Nephron (organoid): ENCODE data around the gene RAB40A.
"Not testable (repeated sequence)": the region's sequence is repeated elsewhere in the genome, so short reads cannot be mapped to it uniquely, and the experiment has no call there.

Source experiments
- H3K27ac Mint-ChIP-seq, 3 experiments: 2 replicates each; pipeline ENCODE4 v1.8.0; 2020; ENCODE audit warnings: mixed read lengths in 3 of 3, mild to moderate bottlenecking in 2 of 3, moderate library complexity in 1 of 3
- H3K27me3 Mint-ChIP-seq: 2 replicates; pipeline ENCODE4 v1.8.0; 2021; ENCODE audit warnings: low read depth, mild to moderate bottlenecking, moderate library complexity, mixed read lengths
- H3K36me3 Mint-ChIP-seq: 2 replicates; pipeline ENCODE4 v1.8.0; 2020; ENCODE audit warnings: low read depth, mixed read lengths
- H3K4me1 Mint-ChIP-seq: 2 replicates; pipeline ENCODE4 v1.8.0; 2020; ENCODE audit warnings: mixed read lengths
- H3K4me3 Mint-ChIP-seq, 3 experiments: 2 replicates each; pipeline ENCODE4 v1.8.0; 2020; ENCODE audit warnings: mild to moderate bottlenecking in 3 of 3, mixed read lengths in 3 of 3, moderate library complexity in 2 of 3
- H3K9me3 Mint-ChIP-seq: 2 replicates; pipeline ENCODE4 v1.8.0; 2020; ENCODE audit warnings: mixed read lengths
- CTCF ChIP-seq, 3 experiments: fragments of 200-600 bp; sonication (generic); IDR thresholded peaks; one replicate each; pipeline ENCODE4 v1.5.0; 2021; ENCODE audit warnings: antibody characterized with exemption in 3 of 3; ENCODE audit not compliant: unreplicated experiment in 3 of 3

The RAB40A gene

GRCh38 chrX:103475381-103475780 lies 43.9 kb downstream of the RAB40A start:
- H3K4me1 Mint-ChIP-seq = no peaks in the 10 kb centered on the region
- no peak for TF ChIP-seq CTCF (IDR thresholded peaks at IDR 0.05; ENCODE audit: unreplicated experiment in 3 of 3)

GRCh38 chrX:103469977-103470376 lies 49.3 kb downstream of the RAB40A start:
- not testable (repeated sequence) for H3K4me1 Mint-ChIP-seq, H3K36me3 Mint-ChIP-seq, H3K9me3 Mint-ChIP-seq, H3K27me3 Mint-ChIP-seq, H3K27ac Mint-ChIP-seq, H3K4me3 Mint-ChIP-seq

More at GRCh38 chrX:103475381-103475780, 43.9 kb downstream of the RAB40A start:
- Mint-ChIP-seq H3K36me3 (no peaks in the 10 kb centered on the region), H3K27ac (no peak overlapping the region), H3K4me3 (no peak overlapping the region), H3K27me3 (no peaks in the 10 kb centered on the region), H3K9me3 (no peaks in the 10 kb centered on the region)

- Mint-ChIP-seq H3K4me3 (no peak overlapping the region), H3K36me3 (no peaks in the 10 kb centered on the region), H3K4me1 (peaks cover 4% of the 10 kb centered on the region), H3K27ac (no peak overlapping the region), H3K27me3 (no peaks in the 10 kb centered on the region), H3K9me3 (no peaks in the 10 kb centered on the region)
- TF ChIP-seq CTCF (IDR thresholded peaks at IDR 0.05; ENCODE audit: unreplicated experiment in 3 of 3) = no peak
These were observed 51.4 kb downstream of the RAB40A start for GRCh38 chrX:103467887-103468286.

GRCh38 chrX:103467156-103467555 lies 52.1 kb downstream of the RAB40A start:
- Mint-ChIP-seq H3K9me3 (no peaks in the 10 kb centered on the region), H3K4me1 (peaks cover 4% of the 10 kb centered on the region), H3K27me3 (no peaks in the 10 kb centered on the region), H3K4me3 (no peak overlapping the region), H3K36me3 (no peaks in the 10 kb centered on the region), H3K27ac (no peak overlapping the region)
- TF ChIP-seq CTCF (IDR thresholded peaks at IDR 0.05; ENCODE audit: unreplicated experiment in 3 of 3) = no peak

- no peaks in the 10 kb centered on the region for H3K27me3 Mint-ChIP-seq
- peaks cover 4% of the 10 kb centered on the region for H3K36me3 Mint-ChIP-seq
- H3K27ac Mint-ChIP-seq = peak overlapping the region in 1 of 3 experiments; percentile 13
- H3K4me3 Mint-ChIP-seq = peak overlapping the region; percentile 63 to 79 (median 72)
- H3K9me3 Mint-ChIP-seq = peaks cover 7% of the 10 kb centered on the region
- H3K4me1 Mint-ChIP-seq = peaks cover 4% of the 10 kb centered on the region
- TF ChIP-seq CTCF (IDR thresholded peaks at IDR 0.05; ENCODE audit: unreplicated experiment in 3 of 3) = peak; percentile 58 to 77 (median 67)
These were observed 54.5 kb downstream of the RAB40A start for GRCh38 chrX:103464774-103465117.

GRCh38 chrX:103464072-103464773 lies 55.1 kb downstream of the RAB40A start:
- Mint-ChIP-seq H3K36me3 (peaks cover 4% of the 10 kb centered on the region), H3K9me3 (peaks cover 11% of the 10 kb centered on the region), H3K4me1 (peaks cover 4% of the 10 kb centered on the region), H3K27me3 (no peaks in the 10 kb centered on the region), H3K4me3 (peak overlapping the region; percentile 63 to 79 (median 72)), H3K27ac (peak overlapping the region in 1 of 3 experiments; percentile 13)
- TF ChIP-seq CTCF (IDR thresholded peaks at IDR 0.05; ENCODE audit: unreplicated experiment in 3 of 3) = peak in 1 of 3 experiments; percentile 8
